ENCODE measurements around the gene ISG20L2. TPM values are rescaled to one million over a fixed set of nuclear protein-coding genes. Genes with fewer than 3 reads are reported as not detected.

The ISG20L2 gene
- polyA plus RNA-seq, 1 of the 3 experiments (the other 2 are of a cell fraction), result 31.6 TPM

- H3K36me3 ChIP-seq (replicated peaks in 1 of 2; ENCODE audit: control insufficient read depth in 1 of 2, insufficient read depth in 2 of 2, low read length in 1 of 2), result peaks cover 0 to 7% of the 10 kb centered on the region in 2 experiments
- H3K9ac ChIP-seq, result peak within 1 kb of the TSS; percentile 44; the same call in 1 of the 2 replicates
- ChIA-PET POLR2A (interaction anchor here (0.6 to 5.3 kb wide), 6 partner anchors 7 to 30 kb away, joined by 3 to 57 read pairs (median 6); partner anchors contain the start of genes ISG20L2 and METTL25B), CTCF (interaction anchor here (0.6 to 45.5 kb wide), 14 partner anchors 10 to 223 kb away, joined by 3 to 2702 read pairs (median 4); partner anchors contain the start of genes CRABP2, ISG20L2, METTL25B and NES)
- no peaks in the 10 kb centered on the region for H3K27me3 ChIP-seq (ENCODE audit: insufficient read depth)
- WGBS (ENCODE audit: low lambda C conversion rate), result under 1% methylated on average over 26 of the region's 42 CpGs
- TF ChIP-seq TAF1 (IDR thresholded peaks at IDR 0.05; ENCODE audit: borderline replicate concordance, low read depth, low read length) (no peak), TCF12 (IDR thresholded peaks at IDR 0.05) (no peak), CHD2 (IDR thresholded peaks at IDR 0.05; ENCODE audit: low read length, partially characterized antibody) (no peak), NRF1 (IDR thresholded peaks at IDR 0.05; ENCODE audit: low read depth, low read length) (no peak), EZH2phosphoT487 (IDR thresholded peaks at IDR 0.05; ENCODE audit: borderline replicate concordance, low read depth) (no peak), POLR2AphosphoS5 (IDR thresholded peaks at IDR 0.05; ENCODE audit: low read depth, low read length) (no peak), USF1 (IDR thresholded peaks at IDR 0.05; ENCODE audit: borderline replicate concordance, low read depth) (no peak), EP300 (IDR thresholded peaks at IDR 0.05; ENCODE audit: borderline replicate concordance in 1 of 2, low read depth in 1 of 2, low read length in 1 of 2) (no peak), RFX5 (IDR thresholded peaks at IDR 0.05; ENCODE audit: low read length) (no peak), REST (IDR thresholded peaks at IDR 0.05; ENCODE audit: low read depth, low read length) (no peak), RCOR1 (IDR thresholded peaks at IDR 0.05; ENCODE audit: low read length) (no peak)
- no peaks in the 10 kb centered on the region for H3K9me2 ChIP-seq
- peaks cover 33% of the 10 kb centered on the region for H3F3A ChIP-seq (replicated peaks; ENCODE audit: insufficient read depth)
- H3K4me3 ChIP-seq (ENCODE audit: low read depth in 2 of 2, low read length in 1 of 2), result peak within 1 kb of the TSS; percentile 54 to 58
- H3K4me1 ChIP-seq (ENCODE audit: control insufficient read depth in 1 of 2, insufficient read depth in 2 of 2, low read depth in 1 of 2, low read length in 1 of 2), result peaks cover 65 to 91% of the 10 kb centered on the region in 2 experiments
- H3K4me2 ChIP-seq, result peak within 1 kb of the TSS; percentile 89
- peak; percentile 73 for DNase-seq
- H3K9me3 ChIP-seq, result no peaks in the 10 kb centered on the region
- no peaks in the 10 kb centered on the region for H3K79me2 ChIP-seq (ENCODE audit: insufficient read depth)
- H4K20me1 ChIP-seq (ENCODE audit: insufficient read depth), result no peaks in the 10 kb centered on the region
- no peak within 1 kb of the TSS for H2AFZ ChIP-seq (ENCODE audit: low read depth)
- H3K27ac ChIP-seq (ENCODE audit: low read depth in 2 of 2, low read length in 1 of 2), result peak within 1 kb of the TSS in 1 of 2 experiments; percentile 98; a peak in 2 of 4 replicates
These were observed 23.1 kb downstream of the ISG20L2 start, which contains the start of gene CRABP2 for GRCh38 chr1:156705321-156705917. Gene CRABP2, minus strand, starts transcription at chr1:156705583. Its CDS starts 137 bp downstream, at chr1:156705446.

All from SK-N-SH (cell line).